ENCODE results near the gene VPS51. TPM values are rescaled to one million over a fixed set of nuclear protein-coding genes. Genes with fewer than 3 reads are reported as not detected.

VPS51 gene
- total and polyA plus RNA-seq, 2 of the 13 experiments (the other 11 are each of a cell fraction or from before 2014, with no cell fraction given), result 76.3 to 90.6 TPM

DNA sequence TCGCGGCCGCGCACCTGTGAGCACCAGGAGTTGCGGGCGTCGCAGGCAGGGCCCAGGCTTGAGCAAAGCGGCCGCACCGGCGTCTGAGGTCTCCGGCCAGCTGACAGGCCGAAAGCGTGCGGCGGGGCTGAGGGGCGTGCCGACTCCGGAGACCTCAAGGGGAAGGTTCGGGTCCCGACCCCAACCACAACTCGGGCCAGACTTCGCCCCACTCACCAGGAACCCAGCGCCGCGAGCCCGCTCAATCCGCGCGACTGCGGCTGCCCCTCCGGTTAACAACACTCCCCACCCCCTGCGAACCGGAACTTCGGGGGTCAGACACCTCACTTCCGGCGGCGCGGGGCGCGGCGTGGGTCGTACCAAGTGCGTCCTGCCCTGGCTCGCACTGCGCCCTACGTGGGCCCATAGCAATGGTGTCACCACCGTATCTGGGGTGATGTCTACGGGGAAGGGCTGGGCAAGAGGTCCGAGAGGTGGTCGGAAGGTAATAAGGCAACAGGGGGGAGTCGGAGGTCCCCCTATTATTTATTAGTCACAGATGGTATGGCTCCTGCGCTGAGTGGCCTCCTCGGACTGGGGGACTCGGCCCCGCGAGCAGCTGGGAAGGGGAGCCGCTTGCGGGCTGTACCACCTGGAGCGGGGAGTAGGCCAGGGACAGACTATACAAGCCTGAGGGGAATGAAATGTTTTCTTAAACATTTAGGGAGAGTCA is 38.4 kb downstream of the VPS51 start, which contains the start of gene SYVN1 (continued):
- TF ChIP-seq, protein P1, sequence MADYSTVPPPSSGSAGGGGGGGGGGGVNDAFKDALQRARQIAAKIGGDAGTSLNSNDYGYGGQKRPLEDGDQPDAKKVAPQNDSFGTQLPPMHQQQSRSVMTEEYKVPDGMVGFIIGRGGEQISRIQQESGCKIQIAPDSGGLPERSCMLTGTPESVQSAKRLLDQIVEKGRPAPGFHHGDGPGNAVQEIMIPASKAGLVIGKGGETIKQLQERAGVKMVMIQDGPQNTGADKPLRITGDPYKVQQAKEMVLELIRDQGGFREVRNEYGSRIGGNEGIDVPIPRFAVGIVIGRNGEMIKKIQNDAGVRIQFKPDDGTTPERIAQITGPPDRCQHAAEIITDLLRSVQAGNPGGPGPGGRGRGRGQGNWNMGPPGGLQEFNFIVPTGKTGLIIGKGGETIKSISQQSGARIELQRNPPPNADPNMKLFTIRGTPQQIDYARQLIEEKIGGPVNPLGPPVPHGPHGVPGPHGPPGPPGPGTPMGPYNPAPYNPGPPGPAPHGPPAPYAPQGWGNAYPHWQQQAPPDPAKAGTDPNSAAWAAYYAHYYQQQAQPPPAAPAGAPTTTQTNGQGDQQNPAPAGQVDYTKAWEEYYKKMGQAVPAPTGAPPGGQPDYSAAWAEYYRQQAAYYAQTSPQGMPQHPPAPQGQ (CRISPR knock-in tag; IDR thresholded peaks at IDR 0.05; ENCODE audit: borderline replicate concordance), result 0 out of 2 replicates have a peak, but pooled peaks have one; percentile 83
- no peak; a peak in 1 of 4 replicates for TF ChIP-seq NR2F1 (CRISPR knock-in tag; IDR thresholded peaks at IDR 0.05)
- TF ChIP-seq FOXK1 (CRISPR knock-in tag; IDR thresholded peaks at IDR 0.05; ENCODE audit: borderline replicate concordance, low read depth), result peak; percentile 73; the same call in 1 of the 2 replicates
- peak; percentile 36; the same call in 1 of the 2 replicates for TF ChIP-seq ZNF564 (CRISPR knock-in tag; IDR thresholded peaks at IDR 0.05)
- 0 out of 2 replicates have a peak, but pooled peaks have one; percentile 65 for TF ChIP-seq ZNF724P (CRISPR knock-in tag; IDR thresholded peaks at IDR 0.05; ENCODE audit: borderline replicate concordance)
- peak; percentile 75; the same call in 1 of the 2 replicates for TF ChIP-seq ZNF552 (CRISPR knock-in tag; IDR thresholded peaks at IDR 0.05; ENCODE audit: borderline replicate concordance)
- peak; percentile 87 for TF ChIP-seq KAT8 (CRISPR knock-in tag; IDR thresholded peaks at IDR 0.05)
- TF ChIP-seq TBX2 (CRISPR knock-in tag; IDR thresholded peaks at IDR 0.05; ENCODE audit: borderline replicate concordance), result peak; percentile 62; the same call in 1 of the 2 replicates
- TF ChIP-seq ZBTB7B (CRISPR knock-in tag; IDR thresholded peaks at IDR 0.05), result peak; percentile 21; the same call in 1 of the 2 replicates
- TF ChIP-seq, protein P2, sequence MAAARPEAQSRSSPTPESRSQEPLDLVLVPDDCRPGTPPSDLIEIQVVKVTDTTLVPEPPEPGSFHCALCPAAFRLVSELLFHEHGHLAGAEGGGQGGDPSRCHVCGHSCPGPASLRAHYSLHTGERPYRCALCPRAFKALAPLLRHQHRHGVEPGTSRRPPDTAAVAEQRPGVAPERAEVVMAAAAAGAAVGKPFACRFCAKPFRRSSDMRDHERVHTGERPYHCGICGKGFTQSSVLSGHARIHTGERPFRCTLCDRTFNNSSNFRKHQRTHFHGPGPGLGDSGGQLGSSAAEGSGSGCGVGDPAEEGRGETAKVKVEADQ (CRISPR knock-in tag; IDR thresholded peaks at IDR 0.05; ENCODE audit: borderline replicate concordance), result peak; percentile 59; the same call in 1 of the 2 replicates
- TF ChIP-seq ZNF235 (CRISPR knock-in tag; IDR thresholded peaks at IDR 0.05; ENCODE audit: borderline replicate concordance), result peak; percentile 72
- TF ChIP-seq ZFP82 (CRISPR knock-in tag; IDR thresholded peaks at IDR 0.05; ENCODE audit: borderline replicate concordance), result peak; percentile 2; the same call in 1 of the 2 replicates
- TF ChIP-seq THYN1 (CRISPR knock-in tag; IDR thresholded peaks at IDR 0.05; ENCODE audit: borderline replicate concordance, low read depth), result no peak
- 0 out of 2 replicates have a peak, but pooled peaks have one; percentile 16 for TF ChIP-seq ZMYM3 (CRISPR knock-in tag; IDR thresholded peaks at IDR 0.05)
- TF ChIP-seq ZNF354B (CRISPR knock-in tag; IDR thresholded peaks at IDR 0.05), result no peak
- peak; percentile 74 for TF ChIP-seq DR1 (CRISPR knock-in tag; IDR thresholded peaks at IDR 0.05)
- peak; percentile 82 for TF ChIP-seq CREB1 (IDR thresholded peaks at IDR 0.05)
- TF ChIP-seq CREB1 (CRISPR knock-in tag; IDR thresholded peaks at IDR 0.05), result peak; percentile 93
- no peak for TF ChIP-seq ZNF468 (CRISPR knock-in tag; IDR thresholded peaks at IDR 0.05)
- peak; percentile 77 for TF ChIP-seq POLR2G (IDR thresholded peaks at IDR 0.05; ENCODE audit: low read depth, low read length)
- TF ChIP-seq BRCA1 (CRISPR knock-in tag; IDR thresholded peaks at IDR 0.05), result no peak
- peak; percentile 53; the same call in 1 of the 2 replicates for TF ChIP-seq NR2F2 (IDR thresholded peaks at IDR 0.05; ENCODE audit: borderline replicate concordance, low read depth)
- TF ChIP-seq MED13 (CRISPR knock-in tag; IDR thresholded peaks at IDR 0.05), result no peak; the same call in 1 of the 2 replicates
- peak; percentile 67 for TF ChIP-seq MED8 (CRISPR knock-in tag; IDR thresholded peaks at IDR 0.05; ENCODE audit: insufficient replicate concordance)
- TF ChIP-seq, protein P3, sequence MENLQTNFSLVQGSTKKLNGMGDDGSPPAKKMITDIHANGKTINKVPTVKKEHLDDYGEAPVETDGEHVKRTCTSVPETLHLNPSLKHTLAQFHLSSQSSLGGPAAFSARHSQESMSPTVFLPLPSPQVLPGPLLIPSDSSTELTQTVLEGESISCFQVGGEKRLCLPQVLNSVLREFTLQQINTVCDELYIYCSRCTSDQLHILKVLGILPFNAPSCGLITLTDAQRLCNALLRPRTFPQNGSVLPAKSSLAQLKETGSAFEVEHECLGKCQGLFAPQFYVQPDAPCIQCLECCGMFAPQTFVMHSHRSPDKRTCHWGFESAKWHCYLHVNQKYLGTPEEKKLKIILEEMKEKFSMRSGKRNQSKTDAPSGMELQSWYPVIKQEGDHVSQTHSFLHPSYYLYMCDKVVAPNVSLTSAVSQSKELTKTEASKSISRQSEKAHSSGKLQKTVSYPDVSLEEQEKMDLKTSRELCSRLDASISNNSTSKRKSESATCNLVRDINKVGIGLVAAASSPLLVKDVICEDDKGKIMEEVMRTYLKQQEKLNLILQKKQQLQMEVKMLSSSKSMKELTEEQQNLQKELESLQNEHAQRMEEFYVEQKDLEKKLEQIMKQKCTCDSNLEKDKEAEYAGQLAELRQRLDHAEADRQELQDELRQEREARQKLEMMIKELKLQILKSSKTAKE (CRISPR knock-in tag; IDR thresholded peaks at IDR 0.05; ENCODE audit: borderline replicate concordance), result no peak
- peak; percentile 73; the same call in 1 of the 2 replicates for TF ChIP-seq IRF2 (CRISPR knock-in tag; IDR thresholded peaks at IDR 0.05)
